HL-60 (cell line): ENCODE measurements around the gene CGRRF1.

Experiments
- GABPA ChIP-seq: IDR thresholded peaks from 2 replicates; pipeline ENCODE4 v1.6.1; 2012; ENCODE audit warnings: low read depth
- POLR2AphosphoS5 ChIP-seq: IDR thresholded peaks from 2 replicates; pipeline ENCODE4 v1.6.1; 2012; ENCODE audit warnings: low read depth
- SPI1 ChIP-seq: IDR thresholded peaks from 2 replicates; pipeline ENCODE4 v1.6.1; 2012; ENCODE audit warnings: low read depth, mild to moderate bottlenecking, borderline replicate concordance
- TF ChIP-seq, protein P1 (sequence below): IDR thresholded peaks from one replicate; pipeline ENCODE4 v1.5.1; 2011; ENCODE audit warnings: low read length, control low read depth, inconsistent platforms; ENCODE audit not compliant: insufficient read depth
- TF ChIP-seq, protein P2 (sequence below): IDR thresholded peaks from 2 replicates; pipeline ENCODE4 v1.6.1; 2012; ENCODE audit warnings: low read depth; ENCODE audit not compliant: insufficient replicate concordance

DNA sequence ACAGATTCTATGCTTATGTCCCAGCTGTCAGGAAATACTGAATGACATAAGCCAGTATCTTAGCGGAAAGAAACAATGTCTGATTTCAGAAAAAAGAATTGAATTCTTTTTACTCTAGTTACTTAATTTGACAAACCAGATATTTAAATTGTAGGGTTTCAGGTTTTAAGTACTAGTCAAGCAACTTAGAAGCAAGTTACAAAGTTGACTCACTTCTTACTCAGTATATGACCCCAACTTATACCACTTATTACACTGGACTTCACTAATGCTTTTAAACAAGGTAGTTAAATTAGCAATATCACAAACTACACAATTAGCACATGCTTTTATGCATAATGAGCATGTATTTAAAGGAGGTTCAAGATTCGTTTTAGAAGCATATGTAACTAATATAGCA is 28.0 kb upstream of the CGRRF1 start:
- TF ChIP-seq, protein P1, sequence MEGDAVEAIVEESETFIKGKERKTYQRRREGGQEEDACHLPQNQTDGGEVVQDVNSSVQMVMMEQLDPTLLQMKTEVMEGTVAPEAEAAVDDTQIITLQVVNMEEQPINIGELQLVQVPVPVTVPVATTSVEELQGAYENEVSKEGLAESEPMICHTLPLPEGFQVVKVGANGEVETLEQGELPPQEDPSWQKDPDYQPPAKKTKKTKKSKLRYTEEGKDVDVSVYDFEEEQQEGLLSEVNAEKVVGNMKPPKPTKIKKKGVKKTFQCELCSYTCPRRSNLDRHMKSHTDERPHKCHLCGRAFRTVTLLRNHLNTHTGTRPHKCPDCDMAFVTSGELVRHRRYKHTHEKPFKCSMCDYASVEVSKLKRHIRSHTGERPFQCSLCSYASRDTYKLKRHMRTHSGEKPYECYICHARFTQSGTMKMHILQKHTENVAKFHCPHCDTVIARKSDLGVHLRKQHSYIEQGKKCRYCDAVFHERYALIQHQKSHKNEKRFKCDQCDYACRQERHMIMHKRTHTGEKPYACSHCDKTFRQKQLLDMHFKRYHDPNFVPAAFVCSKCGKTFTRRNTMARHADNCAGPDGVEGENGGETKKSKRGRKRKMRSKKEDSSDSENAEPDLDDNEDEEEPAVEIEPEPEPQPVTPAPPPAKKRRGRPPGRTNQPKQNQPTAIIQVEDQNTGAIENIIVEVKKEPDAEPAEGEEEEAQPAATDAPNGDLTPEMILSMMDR = no peak
- TF ChIP-seq POLR2AphosphoS5 (no peak), GABPA (no peak), SPI1 (no peak)
- TF ChIP-seq, protein P2, sequence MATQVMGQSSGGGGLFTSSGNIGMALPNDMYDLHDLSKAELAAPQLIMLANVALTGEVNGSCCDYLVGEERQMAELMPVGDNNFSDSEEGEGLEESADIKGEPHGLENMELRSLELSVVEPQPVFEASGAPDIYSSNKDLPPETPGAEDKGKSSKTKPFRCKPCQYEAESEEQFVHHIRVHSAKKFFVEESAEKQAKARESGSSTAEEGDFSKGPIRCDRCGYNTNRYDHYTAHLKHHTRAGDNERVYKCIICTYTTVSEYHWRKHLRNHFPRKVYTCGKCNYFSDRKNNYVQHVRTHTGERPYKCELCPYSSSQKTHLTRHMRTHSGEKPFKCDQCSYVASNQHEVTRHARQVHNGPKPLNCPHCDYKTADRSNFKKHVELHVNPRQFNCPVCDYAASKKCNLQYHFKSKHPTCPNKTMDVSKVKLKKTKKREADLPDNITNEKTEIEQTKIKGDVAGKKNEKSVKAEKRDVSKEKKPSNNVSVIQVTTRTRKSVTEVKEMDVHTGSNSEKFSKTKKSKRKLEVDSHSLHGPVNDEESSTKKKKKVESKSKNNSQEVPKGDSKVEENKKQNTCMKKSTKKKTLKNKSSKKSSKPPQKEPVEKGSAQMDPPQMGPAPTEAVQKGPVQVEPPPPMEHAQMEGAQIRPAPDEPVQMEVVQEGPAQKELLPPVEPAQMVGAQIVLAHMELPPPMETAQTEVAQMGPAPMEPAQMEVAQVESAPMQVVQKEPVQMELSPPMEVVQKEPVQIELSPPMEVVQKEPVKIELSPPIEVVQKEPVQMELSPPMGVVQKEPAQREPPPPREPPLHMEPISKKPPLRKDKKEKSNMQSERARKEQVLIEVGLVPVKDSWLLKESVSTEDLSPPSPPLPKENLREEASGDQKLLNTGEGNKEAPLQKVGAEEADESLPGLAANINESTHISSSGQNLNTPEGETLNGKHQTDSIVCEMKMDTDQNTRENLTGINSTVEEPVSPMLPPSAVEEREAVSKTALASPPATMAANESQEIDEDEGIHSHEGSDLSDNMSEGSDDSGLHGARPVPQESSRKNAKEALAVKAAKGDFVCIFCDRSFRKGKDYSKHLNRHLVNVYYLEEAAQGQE = no peak
